GM23248 (cell line): ENCODE results near the gene HOOK2. TPM values are rescaled to one million over a fixed set of nuclear protein-coding genes. Genes with fewer than 3 reads are reported as not detected.

Experiments
- DNase-seq: peaks from one replicate; pipeline ENCODE4 v3.0.0-alpha.2; 2015
- H2AFZ ChIP-seq: fragments of 200-600 bp; sonication (generic); 2 replicates; pipeline ENCODE4 v1.6.1; 2016; ENCODE audit warnings: antibody characterized with exemption
- H3F3A ChIP-seq: fragments of 200-600 bp; sonication (generic); 2 replicates; pipeline ENCODE4 v1.6.1; 2016; ENCODE audit warnings: mild to moderate bottlenecking, antibody characterized with exemption, mixed run types; ENCODE audit not compliant: insufficient read depth
- H3K27ac ChIP-seq: fragments of 200-600 bp; sonication (generic); 2 replicates; pipeline ENCODE4 v1.5.1; 2016; ENCODE audit warnings: mild to moderate bottlenecking
- H3K27me3 ChIP-seq: fragments of 200-600 bp; sonication (generic); replicated peaks from 2 replicates; pipeline ENCODE4 v1.6.1; 2016; ENCODE audit warnings: mild to moderate bottlenecking; ENCODE audit not compliant: insufficient read depth
- H3K36me3 ChIP-seq: fragments of 200-600 bp; sonication (generic); 2 replicates; pipeline ENCODE4 v1.6.1; 2016; ENCODE audit warnings: low read depth, mild to moderate bottlenecking
- H3K4me1 ChIP-seq: fragments of 200-600 bp; sonication (generic); 2 replicates; pipeline ENCODE4 v1.6.1; 2016; ENCODE audit warnings: mild to moderate bottlenecking; ENCODE audit not compliant: insufficient read depth
- H3K4me2 ChIP-seq: fragments of 200-600 bp; sonication (generic); one replicate; pipeline ENCODE4 v1.6.1; 2016; ENCODE audit warnings: mild to moderate bottlenecking; ENCODE audit not compliant: unreplicated experiment
- H3K4me3 ChIP-seq: fragments of 200-600 bp; sonication (generic); 2 replicates; pipeline ENCODE4 v1.5.1; 2016; ENCODE audit warnings: mild to moderate bottlenecking
- H3K79me2 ChIP-seq: fragments of 200-600 bp; sonication (generic); 2 replicates; pipeline ENCODE4 v1.6.1; 2016; ENCODE audit warnings: mild to moderate bottlenecking; ENCODE audit not compliant: insufficient read depth
- H3K9ac ChIP-seq: fragments of 200-600 bp; sonication (generic); 2 replicates; pipeline ENCODE4 v1.6.1; 2016; ENCODE audit warnings: mild to moderate bottlenecking
- H3K9me2 ChIP-seq: fragments of 200-600 bp; sonication (generic); 2 replicates; pipeline ENCODE4 v1.6.1; 2016; ENCODE audit warnings: mixed run types, mild to moderate bottlenecking, moderate library complexity; ENCODE audit not compliant: insufficient read depth
- H3K9me3 ChIP-seq: fragments of 200-600 bp; sonication (generic); one replicate; pipeline ENCODE4 v1.6.1; 2017; ENCODE audit warnings: low read depth
- H4K20me1 ChIP-seq: fragments of 200-600 bp; sonication (generic); 2 replicates; pipeline ENCODE4 v1.6.0; 2016; ENCODE audit not compliant: insufficient read depth
- EZH2 ChIP-seq: fragments of 200-600 bp; sonication (generic); IDR thresholded peaks from 2 replicates; pipeline ENCODE4 v1.6.1; 2018; ENCODE audit warnings: antibody characterized with exemption, mild to moderate bottlenecking; ENCODE audit not compliant: insufficient read depth, poor library complexity, severe bottlenecking
- EZH2phosphoT487 ChIP-seq: fragments of 200-600 bp; sonication (generic); IDR thresholded peaks from 2 replicates; pipeline ENCODE4 v1.6.1; 2018; ENCODE audit warnings: antibody characterized with exemption, moderate library complexity, mild to moderate bottlenecking, low read depth; ENCODE audit not compliant: insufficient read depth
- WGBS, 2 experiments: methylation state at CpG; one replicate each; pipeline ENCODE4 v1.1.6; 2015 to 2017; ENCODE audit warnings: low lambda C conversion rate in 2 of 2, low coverage in 1 of 2; ENCODE audit errors: missing lambda C conversion rate in 2 of 2; 5-methylcytosine and 5-hydroxymethylcytosine counted together
- in situ Hi-C: fragments of 300-500 bp; cut with MboI; formaldehyde crosslinking; loops from 2 replicates; pipeline ENCODE4 v1.15.0; 2020
- polyA plus RNA-seq: library from polyadenylated mRNA; unstranded; fragments of >200 nt; fragmentation: Nextera tagmentation; extraction: Ambion mirVana; gene quantifications from 2 replicates; pipeline ENCODE4 v1.2.1, GENCODE V29; 2016
- total RNA-seq: library from RNA; depleted of rRNA; stranded (reverse); fragments of >200 nt; shearing (Covaris generic); gene quantifications from 2 replicates; pipeline ENCODE4 v1.2.3, GENCODE V29; 2014

HOOK2 gene
- total and polyA plus RNA-seq, 2 experiments from 2014 or later: 11.8 to 17.1 TPM

GRCh38 chr19:12788042-12788681 is 12.8 kb upstream of the HOOK2 start:
- no peaks in the 10 kb centered on the region for H3K9me3 ChIP-seq
- no peaks in the 10 kb centered on the region for H4K20me1 ChIP-seq
- H3K27me3 ChIP-seq: no peaks in the 10 kb centered on the region
- peaks cover 17% of the 10 kb centered on the region for H3K79me2 ChIP-seq
- no peak for TF ChIP-seq EZH2
- no peak for TF ChIP-seq EZH2phosphoT487
- H3K4me2 ChIP-seq: peak overlapping the region; percentile 91
- H2AFZ ChIP-seq: peak overlapping the region; percentile 12
- H3K27ac ChIP-seq: peak overlapping the region; percentile 99
- H3K4me3 ChIP-seq: peak overlapping the region; percentile 93
- peaks cover 43% of the 10 kb centered on the region for H3F3A ChIP-seq
- in situ Hi-C loops: no loop called here
- peaks cover 34% of the 10 kb centered on the region for H3K4me1 ChIP-seq
- peak overlapping the region; percentile 98 for H3K9ac ChIP-seq
- H3K36me3 ChIP-seq: no peaks in the 10 kb centered on the region
- peak; percentile 38 for DNase-seq
- no peaks in the 10 kb centered on the region for H3K9me2 ChIP-seq
- 25 to 28% methylated on average over 4 of the region's 4 CpGs for WGBS, 2 experiments

GRCh38 chr19:12787458-12787857 is 12.1 kb upstream of the HOOK2 start:
- peak overlapping the region; percentile 99 for H3K27ac ChIP-seq
- H3K9me2 ChIP-seq: no peaks in the 10 kb centered on the region
- H2AFZ ChIP-seq: no peak overlapping the region
- H3K9ac ChIP-seq: no peak overlapping the region
- no peak overlapping the region for H3K4me2 ChIP-seq
- TF ChIP-seq EZH2: no peak
- TF ChIP-seq EZH2phosphoT487: no peak
- H3K4me1 ChIP-seq: peaks cover 34% of the 10 kb centered on the region
- no peaks in the 10 kb centered on the region for H3K36me3 ChIP-seq
- H3K4me3 ChIP-seq: no peak overlapping the region
- no peaks in the 10 kb centered on the region for H3K27me3 ChIP-seq
- 67 to 73% methylated on average over 10 of the region's 10 CpGs for WGBS, 2 experiments
- H3K79me2 ChIP-seq: peaks cover 10% of the 10 kb centered on the region
- no peak for DNase-seq
- H3K9me3 ChIP-seq: no peaks in the 10 kb centered on the region
- in situ Hi-C loops: no loop called here
- no peaks in the 10 kb centered on the region for H4K20me1 ChIP-seq
- H3F3A ChIP-seq: peaks cover 38% of the 10 kb centered on the region

- 64 to 82% methylated on average over 3 of the region's 3 CpGs for WGBS, 2 experiments
- in situ Hi-C loops: no loop called here
- H4K20me1 ChIP-seq: no peaks in the 10 kb centered on the region
Observed at GRCh38 chr19:12786952-12787351, 11.6 kb upstream of the HOOK2 start.

GRCh38 chr19:12786141-12786870 is 11.0 kb upstream of the HOOK2 start:
- Histone ChIP-seq H3K4me2 (no peak overlapping the region), H4K20me1 (no peaks in the 10 kb centered on the region), H3K27ac (peak overlapping the region; percentile 73; the same call in 1 of the 2 replicates), H3K9ac (no peak overlapping the region), H3K27me3 (no peaks in the 10 kb centered on the region), H3K36me3 (no peaks in the 10 kb centered on the region), H3K9me2 (no peaks in the 10 kb centered on the region), H3K79me2 (no peaks in the 10 kb centered on the region), H2AFZ (peak overlapping the region; percentile 26; the same call in 1 of the 2 replicates), H3K9me3 (no peaks in the 10 kb centered on the region), H3F3A (peaks cover 46% of the 10 kb centered on the region), H3K4me3 (no peak overlapping the region), H3K4me1 (peaks cover 34% of the 10 kb centered on the region)
- in situ Hi-C loops: no loop called here
- DNase-seq: no peak
- TF ChIP-seq EZH2 (no peak), EZH2phosphoT487 (no peak)
- WGBS, 2 experiments: 54 to 60% methylated on average over 16 of the region's 18 CpGs

More at GRCh38 chr19:12786952-12787351, 11.6 kb upstream of the HOOK2 start:
- no peak overlapping the region for H2AFZ ChIP-seq
- no peaks in the 10 kb centered on the region for H3K36me3 ChIP-seq
- no peaks in the 10 kb centered on the region for H3K27me3 ChIP-seq
- peaks cover 5% of the 10 kb centered on the region for H3K79me2 ChIP-seq
- H3K9ac ChIP-seq: no peak overlapping the region
- H3K9me3 ChIP-seq: no peaks in the 10 kb centered on the region
- peaks cover 40% of the 10 kb centered on the region for H3F3A ChIP-seq
- no peak for DNase-seq
- peaks cover 34% of the 10 kb centered on the region for H3K4me1 ChIP-seq
- no peak overlapping the region for H3K4me2 ChIP-seq
- no peak for TF ChIP-seq EZH2
- TF ChIP-seq EZH2phosphoT487: no peak
- H3K27ac ChIP-seq: no peak overlapping the region
- no peaks in the 10 kb centered on the region for H3K9me2 ChIP-seq
- H3K4me3 ChIP-seq: no peak overlapping the region
